GM12864 (cell line): ENCODE measurements around the gene KCTD19.

ENCODE experiments used
- DNase-seq: peaks from one replicate; pipeline ENCODE4 v3.0.0-alpha.2; 2011; ENCODE audit warnings: low read depth
- H3K4me3 ChIP-seq: 2 replicates; pipeline ENCODE4 v1.5.1; 2011; ENCODE audit warnings: mild to moderate bottlenecking, low read depth, low read length, control low read depth
- TF ChIP-seq, protein P1 (sequence below): IDR thresholded peaks from 2 replicates; pipeline ENCODE4 v1.5.1; 2011; ENCODE audit warnings: low read depth, mild to moderate bottlenecking, moderate library complexity, low read length, control low read depth, inconsistent platforms; ENCODE audit errors: missing control alignments

KCTD19 gene

DNA sequence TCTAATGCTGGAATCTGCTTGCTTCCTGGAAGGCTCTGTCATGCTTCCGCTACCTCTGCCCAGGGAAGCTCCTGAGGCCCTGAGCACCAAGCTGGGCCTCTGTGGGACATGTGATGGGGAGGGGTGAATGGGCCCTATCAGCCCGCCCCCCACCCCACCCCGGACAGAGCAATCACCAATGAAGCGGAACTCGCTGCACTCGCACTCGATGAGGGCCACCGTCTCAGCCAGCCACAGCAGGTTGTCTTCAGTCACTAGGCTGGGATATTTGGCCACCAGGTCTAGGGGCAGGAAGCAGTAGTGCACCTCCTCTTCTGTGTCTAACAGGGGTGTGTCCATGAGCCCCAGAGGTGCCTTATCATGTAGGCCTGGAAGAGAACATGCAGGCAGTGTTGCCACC lies 23.6 kb downstream of the KCTD19 start:
- DNase-seq = no peak
- TF ChIP-seq, protein P1, sequence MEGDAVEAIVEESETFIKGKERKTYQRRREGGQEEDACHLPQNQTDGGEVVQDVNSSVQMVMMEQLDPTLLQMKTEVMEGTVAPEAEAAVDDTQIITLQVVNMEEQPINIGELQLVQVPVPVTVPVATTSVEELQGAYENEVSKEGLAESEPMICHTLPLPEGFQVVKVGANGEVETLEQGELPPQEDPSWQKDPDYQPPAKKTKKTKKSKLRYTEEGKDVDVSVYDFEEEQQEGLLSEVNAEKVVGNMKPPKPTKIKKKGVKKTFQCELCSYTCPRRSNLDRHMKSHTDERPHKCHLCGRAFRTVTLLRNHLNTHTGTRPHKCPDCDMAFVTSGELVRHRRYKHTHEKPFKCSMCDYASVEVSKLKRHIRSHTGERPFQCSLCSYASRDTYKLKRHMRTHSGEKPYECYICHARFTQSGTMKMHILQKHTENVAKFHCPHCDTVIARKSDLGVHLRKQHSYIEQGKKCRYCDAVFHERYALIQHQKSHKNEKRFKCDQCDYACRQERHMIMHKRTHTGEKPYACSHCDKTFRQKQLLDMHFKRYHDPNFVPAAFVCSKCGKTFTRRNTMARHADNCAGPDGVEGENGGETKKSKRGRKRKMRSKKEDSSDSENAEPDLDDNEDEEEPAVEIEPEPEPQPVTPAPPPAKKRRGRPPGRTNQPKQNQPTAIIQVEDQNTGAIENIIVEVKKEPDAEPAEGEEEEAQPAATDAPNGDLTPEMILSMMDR = no peak
- H3K4me3 ChIP-seq = no peak overlapping the region

DNA sequence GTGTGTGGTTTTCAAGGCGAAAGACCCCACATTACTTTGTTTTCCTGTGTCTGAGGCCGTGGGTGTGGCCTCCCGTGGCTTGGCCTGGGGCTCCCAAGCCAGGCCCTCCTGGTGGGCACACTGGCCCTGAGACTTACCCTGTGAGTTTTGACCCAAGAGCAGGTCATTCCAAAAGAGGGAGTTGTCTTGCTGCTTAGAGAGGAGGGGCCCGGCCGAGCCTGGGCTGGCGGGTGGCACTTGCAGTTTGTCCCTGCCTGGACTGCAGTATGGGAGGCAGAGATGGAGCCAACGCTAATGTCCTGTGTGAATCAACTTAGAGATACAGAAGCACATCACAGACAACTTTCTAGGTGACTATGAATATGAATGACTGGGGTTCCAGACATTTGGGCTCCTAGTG lies 24.5 kb downstream of the KCTD19 start:
- no peak overlapping the region for H3K4me3 ChIP-seq
- DNase-seq = no peak
- TF ChIP-seq, protein P1 = no peak

DNA sequence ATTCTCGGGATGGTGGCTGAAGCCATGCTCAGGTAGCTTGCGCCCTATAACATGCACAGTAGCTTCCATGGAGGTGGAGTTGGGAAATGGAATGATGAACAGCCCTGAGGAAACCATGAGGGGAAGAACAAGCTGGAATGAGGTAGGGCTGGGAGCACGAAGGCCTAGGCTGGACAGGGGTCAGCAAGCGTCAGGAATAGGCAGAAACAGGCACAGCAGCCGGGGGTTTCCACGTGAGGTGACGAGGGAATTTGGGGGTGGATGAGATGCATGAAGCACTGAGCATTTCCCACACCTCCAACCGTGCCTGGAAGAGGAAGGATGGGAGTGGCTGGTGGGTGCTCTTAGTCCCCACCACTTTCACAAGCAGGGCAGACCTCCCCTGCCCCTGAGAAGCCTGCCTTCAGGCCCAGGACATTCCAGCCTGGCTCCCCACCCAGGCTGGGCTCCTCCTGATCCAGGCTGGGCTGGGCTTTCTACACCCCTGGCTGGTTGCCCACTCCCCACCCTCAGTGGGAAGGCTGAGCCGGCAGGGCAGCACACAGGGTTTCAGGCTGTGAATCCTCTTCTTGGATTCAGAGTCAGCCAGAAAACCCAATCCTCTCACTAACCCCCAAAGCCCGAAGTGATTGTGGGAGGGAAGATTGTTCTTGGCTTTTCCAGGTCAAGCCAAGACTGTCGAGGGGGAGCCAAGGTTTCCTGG lies 25.3 kb downstream of the KCTD19 start:
- no peak overlapping the region for H3K4me3 ChIP-seq
- TF ChIP-seq, protein P1 = no peak

DNA sequence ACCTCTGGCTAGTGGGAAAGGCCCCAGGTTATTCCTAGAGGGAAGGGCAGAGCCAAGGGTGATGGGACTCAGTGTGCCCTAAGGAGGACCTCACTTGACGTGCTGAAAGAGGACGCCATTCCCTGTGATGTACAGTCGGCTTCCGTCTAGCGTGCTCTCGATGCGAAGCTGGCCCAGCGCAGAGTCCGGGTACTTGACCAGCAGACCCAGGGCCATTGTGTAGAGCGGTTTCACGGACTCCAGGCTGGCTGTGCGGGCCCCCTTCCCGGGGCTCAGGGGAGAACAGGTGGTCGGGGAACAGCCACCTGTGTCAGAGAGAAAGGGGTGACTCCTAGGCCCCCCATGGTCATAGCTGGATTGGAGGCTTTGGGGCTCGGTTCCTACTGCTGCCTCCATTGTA lies 27.3 kb downstream of the KCTD19 start:
- H3K4me3 ChIP-seq = no peak overlapping the region
- TF ChIP-seq, protein P1 = no peak
- no peak for DNase-seq

More for the DNA sequence above, 25.3 kb downstream of the KCTD19 start:
- no peak for DNase-seq

DNA sequence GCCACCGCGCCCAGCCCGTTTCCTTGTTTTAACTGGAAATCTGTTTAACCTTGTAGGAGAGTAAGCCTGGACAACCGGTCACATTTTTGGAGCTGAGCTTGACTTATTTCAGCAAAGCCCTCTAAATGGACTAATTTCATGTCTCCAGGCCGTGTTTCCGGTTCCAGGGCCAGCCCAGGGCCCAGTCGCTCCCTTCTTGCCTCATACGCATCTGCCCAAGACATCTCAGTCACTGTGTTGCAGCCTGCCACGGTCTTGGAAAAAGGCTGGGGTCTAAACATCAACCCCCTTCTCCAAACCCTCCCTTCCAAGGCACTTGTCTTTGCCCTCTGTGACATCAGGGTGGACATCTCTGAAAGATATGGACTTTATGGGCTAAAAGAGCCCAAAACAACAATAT lies 28.3 kb downstream of the KCTD19 start:
- TF ChIP-seq, protein P1 = no peak
- no peak overlapping the region for H3K4me3 ChIP-seq
- DNase-seq = no peak

DNA sequence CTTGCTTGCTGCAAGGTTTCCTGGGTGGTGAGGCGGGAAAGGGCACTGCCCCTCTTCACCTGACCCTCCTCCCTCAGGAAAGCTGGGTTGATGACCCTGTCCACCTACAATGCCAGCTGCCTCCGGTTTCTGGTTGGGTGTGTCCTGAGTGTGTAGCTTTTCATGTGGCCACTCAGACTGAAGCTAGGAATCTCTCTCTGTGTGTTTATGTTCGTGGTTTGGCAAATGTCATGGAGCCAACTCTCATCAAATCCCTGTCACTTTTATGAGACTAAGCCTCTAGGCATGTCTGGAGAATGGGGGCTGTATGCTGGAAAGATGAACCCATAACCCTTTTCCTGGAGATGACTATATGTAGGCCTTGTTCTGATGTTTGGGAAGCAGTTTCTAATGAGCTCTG lies 30.1 kb downstream of the KCTD19 start:
- TF ChIP-seq, protein P1 = no peak
- no peak for DNase-seq
- no peak overlapping the region for H3K4me3 ChIP-seq

DNA sequence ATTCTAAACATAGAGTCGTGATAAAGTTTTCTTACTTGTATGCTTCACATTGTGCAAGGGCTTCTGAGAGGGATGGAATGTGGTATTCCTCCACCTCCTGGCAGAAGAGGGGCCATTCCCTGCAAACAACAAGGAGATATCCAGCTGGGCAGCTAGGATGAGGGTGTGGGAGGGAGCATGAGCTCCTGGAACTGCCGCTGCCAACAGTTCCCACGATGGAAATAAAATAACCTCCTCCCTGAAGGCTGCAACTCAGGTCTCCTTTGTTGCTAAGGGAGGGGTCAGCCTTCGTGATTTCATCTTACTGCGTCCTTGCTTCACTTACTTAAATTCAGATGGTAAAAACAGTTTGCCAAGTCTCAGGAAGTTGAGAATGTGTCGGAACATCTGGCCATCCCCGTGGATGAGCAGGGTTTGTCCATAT lies 31.6 kb downstream of the KCTD19 start:
- TF ChIP-seq, protein P1 = no peak
- no peak overlapping the region for H3K4me3 ChIP-seq
- no peak for DNase-seq
